Activated CD8-positive, alpha-beta T cell treated with anti-CD3 and anti-CD28 coated beads for 36 hours (primary cell): ENCODE measurements around the gene SMIM29. TPM values are rescaled to one million over a fixed set of nuclear protein-coding genes. Genes with fewer than 3 reads are reported as not detected.
A peak's percentile ranks its signal among the peaks of the same experiment; 100 is the strongest.

Experiments used
- ATAC-seq: fragments of 200-7000 bp; cut with Tn5 transposase; one replicate; pipeline ENCODE4 v1.10.0; 2021; ENCODE audit warnings: mild to moderate bottlenecking, moderate library complexity
- CTCF ChIA-PET: fragments of 350-600 bp; sonication (Branson Sonifier 250); formaldehyde crosslinking; loops from one replicate; lab custom pipeline; 2021; ENCODE audit warnings: antibody characterized with exemption; lab: Charles Lee
- POLR2A ChIA-PET: fragments of 350-600 bp; sonication (Branson Sonifier 250); formaldehyde crosslinking; loops from one replicate; lab custom pipeline; 2021; ENCODE audit warnings: antibody characterized with exemption; lab: Charles Lee
- DNase-seq: peaks from one replicate; pipeline ENCODE4 v3.0.0-alpha.2; 2020
- H3K27ac Mint-ChIP-seq: one replicate; pipeline ENCODE4 v1.8.0; 2021; ENCODE audit warnings: mild to moderate bottlenecking, mixed read lengths
- H3K27me3 Mint-ChIP-seq: one replicate; pipeline ENCODE4 v1.8.0; 2021; ENCODE audit warnings: mixed read lengths
- H3K36me3 Mint-ChIP-seq: one replicate; pipeline ENCODE4 v1.8.0; 2021; ENCODE audit warnings: low read depth, mixed read lengths
- H3K4me1 Mint-ChIP-seq: one replicate; pipeline ENCODE4 v1.8.0; 2021; ENCODE audit warnings: low read depth, mixed read lengths
- H3K4me3 Mint-ChIP-seq: one replicate; pipeline ENCODE4 v1.8.0; 2021; ENCODE audit warnings: mild to moderate bottlenecking, moderate library complexity, mixed read lengths
- H3K9me3 Mint-ChIP-seq: one replicate; pipeline ENCODE4 v1.8.0; 2021; ENCODE audit warnings: mixed read lengths
- intact Hi-C: fragments of 100-400 bp; cut with micrococcal nuclease; formaldehyde crosslinking; loops from one replicate; pipeline ENCODE4 v1.10.0; 2022
- total RNA-seq, 2 experiments: library from RNA; stranded (reverse); gene quantifications; one replicate each; pipeline ENCODE4 v1.2.3, GENCODE V29; 2021
- TF ChIP-seq, protein P1 (sequence below): fragments of 200-600 bp; IDR thresholded peaks from one replicate; pipeline ENCODE4 v1.8.0; 2022; ENCODE audit warnings: antibody characterized with exemption, mild to moderate bottlenecking

The SMIM29 gene
- total RNA-seq, 2 experiments from 2014 or later, result 13.3 to 16.4 TPM

GRCh38 chr6:34213772-34214171, 35.0 kb downstream of the SMIM29 start:
- no peaks in the 10 kb centered on the region for H3K9me3 Mint-ChIP-seq
- ChIA-PET POLR2A (interaction anchor here (0.8 kb wide), 1 partner anchor 10 kb away, joined by 4 read pairs; no protein-coding TSS in a partner anchor), CTCF (interaction anchor here (0.8 to 1.4 kb wide), 2 partner anchors 9 to 23 kb away, joined by 4 read pairs; partner anchors contain the start of gene HMGA1)
- ATAC-seq (no peak), DNase-seq (no peak)
- TF ChIP-seq, protein P1, sequence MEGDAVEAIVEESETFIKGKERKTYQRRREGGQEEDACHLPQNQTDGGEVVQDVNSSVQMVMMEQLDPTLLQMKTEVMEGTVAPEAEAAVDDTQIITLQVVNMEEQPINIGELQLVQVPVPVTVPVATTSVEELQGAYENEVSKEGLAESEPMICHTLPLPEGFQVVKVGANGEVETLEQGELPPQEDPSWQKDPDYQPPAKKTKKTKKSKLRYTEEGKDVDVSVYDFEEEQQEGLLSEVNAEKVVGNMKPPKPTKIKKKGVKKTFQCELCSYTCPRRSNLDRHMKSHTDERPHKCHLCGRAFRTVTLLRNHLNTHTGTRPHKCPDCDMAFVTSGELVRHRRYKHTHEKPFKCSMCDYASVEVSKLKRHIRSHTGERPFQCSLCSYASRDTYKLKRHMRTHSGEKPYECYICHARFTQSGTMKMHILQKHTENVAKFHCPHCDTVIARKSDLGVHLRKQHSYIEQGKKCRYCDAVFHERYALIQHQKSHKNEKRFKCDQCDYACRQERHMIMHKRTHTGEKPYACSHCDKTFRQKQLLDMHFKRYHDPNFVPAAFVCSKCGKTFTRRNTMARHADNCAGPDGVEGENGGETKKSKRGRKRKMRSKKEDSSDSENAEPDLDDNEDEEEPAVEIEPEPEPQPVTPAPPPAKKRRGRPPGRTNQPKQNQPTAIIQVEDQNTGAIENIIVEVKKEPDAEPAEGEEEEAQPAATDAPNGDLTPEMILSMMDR, result no peak
- intact Hi-C loops, result no loop called here
- no peaks in the 10 kb centered on the region for H3K27me3 Mint-ChIP-seq
- H3K4me1 Mint-ChIP-seq, result peaks cover 3% of the 10 kb centered on the region
- H3K4me3 Mint-ChIP-seq, result no peak overlapping the region
- no peak overlapping the region for H3K27ac Mint-ChIP-seq
- no peaks in the 10 kb centered on the region for H3K36me3 Mint-ChIP-seq

DNA sequence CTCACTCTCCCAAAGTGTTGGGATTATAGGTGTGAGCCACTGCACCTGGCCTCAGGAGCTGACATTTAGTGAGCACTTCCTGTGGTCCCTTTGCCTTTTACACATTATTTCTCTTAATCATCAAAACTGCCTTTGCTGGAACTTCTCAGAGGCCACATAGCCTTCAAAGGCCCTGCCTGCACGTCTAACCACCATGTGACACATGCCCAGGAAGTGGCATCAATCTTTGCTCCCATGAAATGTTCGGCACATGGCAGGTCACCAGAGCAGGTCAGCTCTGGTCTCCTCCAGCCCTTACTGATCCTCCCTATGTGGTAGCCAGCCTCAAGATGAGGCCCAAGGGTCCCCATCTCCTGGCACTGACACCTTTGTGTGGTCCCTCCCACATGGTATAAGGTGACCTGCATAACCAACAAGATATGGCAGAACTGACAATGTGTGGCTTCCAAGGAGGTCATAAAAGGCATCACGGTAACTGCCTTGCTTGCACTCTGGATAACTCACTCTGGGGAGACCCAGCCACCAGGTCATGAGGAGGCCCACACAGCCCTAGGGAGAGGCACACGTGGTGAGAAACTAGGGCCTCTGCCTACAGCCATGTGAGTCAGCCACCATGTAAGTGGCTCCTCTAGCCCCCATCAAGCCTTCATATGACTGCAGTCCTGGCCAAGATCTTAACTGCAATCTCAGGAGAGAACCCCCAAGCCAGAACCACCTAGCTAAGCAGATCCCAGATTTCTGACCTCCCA, 40.9 kb downstream of the SMIM29 start:
- Mint-ChIP-seq H3K4me1 (peaks cover 32% of the 10 kb centered on the region), H3K36me3 (no peaks in the 10 kb centered on the region), H3K27me3 (no peaks in the 10 kb centered on the region), H3K4me3 (no peak overlapping the region), H3K27ac (peak overlapping the region; percentile 82), H3K9me3 (no peaks in the 10 kb centered on the region)
- CTCF ChIA-PET, result interaction anchor here (1.2 to 3.4 kb wide), 3 partner anchors 12 to 44 kb away, joined by 3 to 18 read pairs (median 8); no protein-coding TSS in a partner anchor
- DNase-seq (peak; percentile 76), ATAC-seq (peak; percentile 90)
- POLR2A ChIA-PET, result interaction anchor here (0.7 to 3.2 kb wide), 9 partner anchors 11 to 41 kb away, joined by 3 to 11 read pairs (median 4); partner anchors contain the start of genes HMGA1 and SMIM29
- intact Hi-C loops, result no loop called here
- TF ChIP-seq, protein P1, result no peak

DNA sequence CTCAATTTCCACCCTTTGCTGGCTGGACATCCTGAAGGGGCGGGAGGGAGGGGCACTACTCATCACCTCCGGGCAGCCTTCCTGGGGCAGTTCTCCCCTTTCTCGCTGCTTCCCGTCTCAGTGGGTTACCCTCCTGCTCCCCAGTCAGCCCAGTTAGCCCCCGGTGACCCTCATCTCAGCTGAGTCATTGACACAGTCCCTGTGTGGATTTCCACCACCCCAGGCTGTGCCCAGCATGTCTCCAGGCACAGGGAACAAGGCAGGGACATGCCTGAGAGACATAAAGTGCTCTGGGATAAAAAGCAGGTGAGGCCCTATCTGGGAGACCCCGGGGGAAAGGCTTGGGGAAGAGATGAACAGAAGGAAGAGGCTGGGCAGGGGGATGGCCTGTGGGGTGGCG, 42.1 kb downstream of the SMIM29 start:
- ChIA-PET CTCF (interaction anchor here (0.7 to 3.4 kb wide), 4 partner anchors 11 to 543 kb away, joined by 3 to 18 read pairs (median 6); no protein-coding TSS in a partner anchor), POLR2A (interaction anchor here (0.8 to 3.2 kb wide), 5 partner anchors 10 to 82 kb away, joined by 3 to 11 read pairs (median 4); partner anchors contain the start of gene HMGA1)
- Mint-ChIP-seq H3K27me3 (no peaks in the 10 kb centered on the region), H3K9me3 (no peaks in the 10 kb centered on the region), H3K36me3 (no peaks in the 10 kb centered on the region), H3K4me3 (no peak overlapping the region), H3K27ac (peak overlapping the region; percentile 82), H3K4me1 (peaks cover 35% of the 10 kb centered on the region)
- ATAC-seq (no peak), DNase-seq (no peak)
- intact Hi-C loops, result no loop called here
- TF ChIP-seq, protein P1, result no peak

DNA sequence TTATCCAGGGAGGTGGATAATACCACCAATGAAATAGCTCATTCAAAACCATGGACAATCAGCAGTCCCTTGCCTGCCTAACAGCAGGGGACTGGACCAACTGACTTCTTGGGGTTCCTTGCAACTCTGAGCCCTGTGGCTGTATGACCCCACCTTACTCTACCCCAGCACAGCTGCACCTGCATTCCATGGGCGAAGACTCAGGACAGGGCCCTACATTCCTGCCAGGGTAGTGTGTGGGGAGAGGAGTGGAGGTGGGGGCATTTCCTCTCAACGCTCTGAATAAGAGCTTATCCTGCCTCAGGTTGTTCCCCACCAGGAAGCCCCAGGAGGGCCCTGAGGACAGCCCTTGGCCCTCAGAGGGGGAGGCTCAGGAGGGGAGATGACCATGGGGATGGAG, 42.9 kb downstream of the SMIM29 start:
- TF ChIP-seq, protein P1, result no peak
- DNase-seq (no peak), ATAC-seq (no peak)
- H3K27me3 Mint-ChIP-seq, result no peaks in the 10 kb centered on the region
- H3K27ac Mint-ChIP-seq, result peak overlapping the region; percentile 4
- H3K4me3 Mint-ChIP-seq, result no peak overlapping the region
- H3K4me1 Mint-ChIP-seq, result peaks cover 35% of the 10 kb centered on the region
- H3K9me3 Mint-ChIP-seq, result no peaks in the 10 kb centered on the region
- CTCF ChIA-PET, result interaction anchor here (1.0 to 2.0 kb wide), 5 partner anchors 10 to 42 kb away, joined by 3 to 8 read pairs (median 3); no protein-coding TSS in a partner anchor
- intact Hi-C loops, result no loop called here
- POLR2A ChIA-PET, result interaction anchor here (1.8 to 3.2 kb wide), 2 partner anchors 9 to 27 kb away, joined by 3 to 11 read pairs; no protein-coding TSS in a partner anchor
- H3K36me3 Mint-ChIP-seq, result no peaks in the 10 kb centered on the region
